Kidney (tissue), 14 donors: ENCODE measurements around the gene ANKRD11. TPM values are rescaled to one million over a fixed set of nuclear protein-coding genes. Genes with fewer than 3 reads are reported as not detected.

Source experiments
- DNase-seq, 5 donors: peaks; one replicate each; pipeline ENCODE4 v3.0.0-alpha.2; 2013 to 2020
- FAIRE-seq: peaks from 2 replicates; lab custom pipeline; 2012; peaks lifted over from hg19 to GRCh38; lab: Jason Lieb, UNC
- H3K27ac ChIP-seq, 2 donors: one replicate each; pipeline ENCODE4 v1.7.0; 2013; ENCODE audit warnings: low read depth in 2 of 2, low read length in 2 of 2, inconsistent platforms in 1 of 2
- H3K27me3 ChIP-seq: one replicate; pipeline ENCODE4 v1.7.1; 2013; ENCODE audit warnings: low read length, inconsistent platforms; ENCODE audit not compliant: control insufficient read depth, insufficient read depth
- H3K36me3 ChIP-seq, 3 donors: one replicate each; pipeline versions ENCODE4 v1.7.0 to v1.7.1; 2013; ENCODE audit warnings: low read length in 3 of 3, control low read depth in 1 of 3, inconsistent platforms in 1 of 3; ENCODE audit not compliant: insufficient read depth in 3 of 3, control insufficient read depth in 2 of 3
- H3K4me1 ChIP-seq, 3 donors: one replicate each; pipeline versions ENCODE4 v1.7.0 to v1.7.1; 2013; ENCODE audit warnings: low read length in 3 of 3, inconsistent platforms in 1 of 3, low read depth in 1 of 3; ENCODE audit not compliant: control insufficient read depth in 2 of 3, insufficient read depth in 2 of 3
- H3K4me3 ChIP-seq, 3 donors: one replicate each; pipeline versions ENCODE4 v1.7.0 to v1.8.1; 2013; ENCODE audit warnings: low read length in 3 of 3, control low read depth in 1 of 3, inconsistent platforms in 1 of 3
- H3K9ac ChIP-seq, 3 donors: one replicate each; pipeline versions ENCODE4 v1.7.0 to v1.7.1; 2013; ENCODE audit warnings: low read length in 3 of 3, control low read depth in 1 of 3, inconsistent platforms in 1 of 3
- H3K9me3 ChIP-seq, 3 donors: one replicate each; pipeline versions ENCODE4 v1.7.0 to v1.7.1; 2013; ENCODE audit warnings: low read length in 3 of 3, control low read depth in 1 of 3, inconsistent platforms in 1 of 3; ENCODE audit not compliant: control insufficient read depth in 2 of 3, insufficient read depth in 1 of 3
- CTCF ChIP-seq: IDR thresholded peaks from 3 replicates; pipeline ENCODE4 v1.5.1; 2012; ENCODE audit warnings: mild to moderate bottlenecking, moderate library complexity, borderline replicate concordance; ENCODE audit not compliant: insufficient read depth; ENCODE audit errors: extremely low read depth
- intact Hi-C: fragments of 100-400 bp; cut with DNase I; formaldehyde crosslinking; loops from one replicate; pipeline ENCODE4 v1.11.1; 2022
- polyA plus RNA-seq: library from polyadenylated mRNA; stranded (reverse); fragments of 350-450 nt; fragmentation: Illumina TruSeq; extraction: RNeasy Lipid Tissue Mini Kit (QIAGEN cat#74804); gene quantifications from one replicate; pipeline ENCODE4 v1.2.3, GENCODE V29; 2014; ENCODE audit warnings: low read depth, low replicate concordance; ENCODE audit not compliant: insufficient read depth
- total RNA-seq: library from RNA; stranded (reverse); fragmentation: NEBNext Ultra II Directional; extraction: Animal tissue kit (Norgen Biotek cat#: 25700); gene quantifications from one replicate; pipeline ENCODE4 v1.2.1, GENCODE V29; 2021
- donor health status: control.
- donor health status: control.
- donor health status: control.
- donor health status: control.
- donor health status: control.
- donor health status: DM: yes; HTN: yes; CAD: no.
- donor health status: Normal renal cell carcinoma (clear cell type).

Gene ANKRD11
- total and polyA plus RNA-seq, 2 donors from 2014 or later, result 36.2 to 154 TPM

- no peak overlapping the region for H3K9ac ChIP-seq
- intact Hi-C loops, result no loop called here
- no peak overlapping the region for H3K4me3 ChIP-seq
- TF ChIP-seq CTCF, result no peak
- H3K27me3 ChIP-seq, result no peaks in the 10 kb centered on the region
- no peak overlapping the region for H3K27ac ChIP-seq
- DNase-seq (peak in 1 of 5 donors; percentile 63), FAIRE-seq (no peak)
- no peaks in the 10 kb centered on the region for H3K9me3 ChIP-seq
- peaks cover 0 to 3% (median 0%) of the 10 kb centered on the region in 3 donors for H3K4me1 ChIP-seq
- H3K36me3 ChIP-seq, result peaks cover 0 to 7% (median 2%) of the 10 kb centered on the region in 3 donors
Measured at GRCh38 chr16:89266521-89267134, 223.7 kb downstream of the ANKRD11 start.

- Histone ChIP-seq H3K27me3 (no peaks in the 10 kb centered on the region), H3K27ac (no peak overlapping the region), H3K4me1 (peaks cover 0 to 3% (median 0%) of the 10 kb centered on the region in 3 donors), H3K9ac (no peak overlapping the region), H3K9me3 (no peaks in the 10 kb centered on the region), H3K4me3 (no peak overlapping the region), H3K36me3 (peaks cover 0 to 7% (median 0%) of the 10 kb centered on the region in 3 donors)
- intact Hi-C loops, result no loop called here
- FAIRE-seq (no peak), DNase-seq (peak in 1 of 5 donors; percentile 74)
- TF ChIP-seq CTCF, result no peak
Measured at GRCh38 chr16:89265647-89266046, 224.7 kb downstream of the ANKRD11 start.

- TF ChIP-seq CTCF, result no peak
- Histone ChIP-seq H3K4me1 (peaks cover 0 to 3% (median 0%) of the 10 kb centered on the region in 3 donors), H3K27ac (no peak overlapping the region), H3K27me3 (no peaks in the 10 kb centered on the region), H3K4me3 (no peak overlapping the region), H3K36me3 (peaks cover 0 to 3% (median 0%) of the 10 kb centered on the region in 3 donors), H3K9me3 (no peaks in the 10 kb centered on the region), H3K9ac (no peak overlapping the region)
- FAIRE-seq (no peak), DNase-seq (peak in 1 of 5 donors; percentile 57)
- intact Hi-C loops, result no loop called here
Measured at GRCh38 chr16:89264800-89265550, 225.4 kb downstream of the ANKRD11 start.
